ENCODE results near the gene ASAP2.

Gene ASAP2

DNA sequence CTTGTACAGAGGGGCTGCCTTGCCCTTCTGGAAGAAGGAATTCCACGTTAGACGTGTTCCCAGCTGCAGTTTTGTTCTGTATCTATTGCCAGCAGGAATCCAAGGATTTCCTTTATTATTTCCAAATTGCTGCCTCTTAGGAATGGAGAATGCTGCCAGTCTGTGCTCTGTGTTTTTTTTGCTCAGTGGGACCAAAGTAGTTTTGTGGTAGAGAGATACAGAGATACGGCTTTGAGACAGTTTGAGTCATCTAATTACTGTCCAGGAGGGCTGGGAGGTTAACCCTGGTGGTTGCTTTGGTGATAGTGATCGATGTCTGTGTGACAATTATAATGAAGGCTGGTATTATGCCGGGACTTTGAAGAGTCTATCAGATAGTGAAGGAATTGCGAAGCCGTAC is 26.3 kb downstream of the ASAP2 start:
- Histone ChIP-seq H3K9me2 (replicated peaks; ENCODE audit: low read depth, low read length) (no peaks in the 10 kb centered on the region), H3K27me3 (ENCODE audit: insufficient read depth, low read length, poor library complexity, severe bottlenecking) (no peaks in the 10 kb centered on the region), H3K9me3 (ENCODE audit: insufficient read depth, low read depth, low read length) (no peaks in the 10 kb centered on the region), H3K4me3 (ENCODE audit: low read length, poor library complexity, severe bottlenecking) (no peak overlapping the region), H3K9ac (ENCODE audit: low read depth, low read length, poor library complexity, severe bottlenecking) (no peak overlapping the region), H3F3A (ENCODE audit: low read depth) (no peaks in the 10 kb centered on the region), H4K20me1 (ENCODE audit: insufficient read depth, low read length, poor library complexity, severe bottlenecking) (no peaks in the 10 kb centered on the region), H3K79me2 (ENCODE audit: insufficient read depth, low read length) (peaks cover 67% of the 10 kb centered on the region), H3K4me2 (ENCODE audit: low read depth, low read length, poor library complexity, severe bottlenecking) (no peak overlapping the region), H2AFZ (ENCODE audit: low read length) (no peak overlapping the region), H3K36me3 (ENCODE audit: insufficient read depth, low read length) (no peaks in the 10 kb centered on the region), H3K4me1 (ENCODE audit: insufficient read depth, low read length, poor library complexity, severe bottlenecking) (no peaks in the 10 kb centered on the region)
- TF ChIP-seq, protein P1, sequence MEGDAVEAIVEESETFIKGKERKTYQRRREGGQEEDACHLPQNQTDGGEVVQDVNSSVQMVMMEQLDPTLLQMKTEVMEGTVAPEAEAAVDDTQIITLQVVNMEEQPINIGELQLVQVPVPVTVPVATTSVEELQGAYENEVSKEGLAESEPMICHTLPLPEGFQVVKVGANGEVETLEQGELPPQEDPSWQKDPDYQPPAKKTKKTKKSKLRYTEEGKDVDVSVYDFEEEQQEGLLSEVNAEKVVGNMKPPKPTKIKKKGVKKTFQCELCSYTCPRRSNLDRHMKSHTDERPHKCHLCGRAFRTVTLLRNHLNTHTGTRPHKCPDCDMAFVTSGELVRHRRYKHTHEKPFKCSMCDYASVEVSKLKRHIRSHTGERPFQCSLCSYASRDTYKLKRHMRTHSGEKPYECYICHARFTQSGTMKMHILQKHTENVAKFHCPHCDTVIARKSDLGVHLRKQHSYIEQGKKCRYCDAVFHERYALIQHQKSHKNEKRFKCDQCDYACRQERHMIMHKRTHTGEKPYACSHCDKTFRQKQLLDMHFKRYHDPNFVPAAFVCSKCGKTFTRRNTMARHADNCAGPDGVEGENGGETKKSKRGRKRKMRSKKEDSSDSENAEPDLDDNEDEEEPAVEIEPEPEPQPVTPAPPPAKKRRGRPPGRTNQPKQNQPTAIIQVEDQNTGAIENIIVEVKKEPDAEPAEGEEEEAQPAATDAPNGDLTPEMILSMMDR (conservative IDR thresholded peaks at IDR 0.05; ENCODE audit: low read length), result no peak
- TF ChIP-seq EZH2phosphoT487 (IDR thresholded peaks at IDR 0.05; ENCODE audit: borderline replicate concordance), result no peak

DNA sequence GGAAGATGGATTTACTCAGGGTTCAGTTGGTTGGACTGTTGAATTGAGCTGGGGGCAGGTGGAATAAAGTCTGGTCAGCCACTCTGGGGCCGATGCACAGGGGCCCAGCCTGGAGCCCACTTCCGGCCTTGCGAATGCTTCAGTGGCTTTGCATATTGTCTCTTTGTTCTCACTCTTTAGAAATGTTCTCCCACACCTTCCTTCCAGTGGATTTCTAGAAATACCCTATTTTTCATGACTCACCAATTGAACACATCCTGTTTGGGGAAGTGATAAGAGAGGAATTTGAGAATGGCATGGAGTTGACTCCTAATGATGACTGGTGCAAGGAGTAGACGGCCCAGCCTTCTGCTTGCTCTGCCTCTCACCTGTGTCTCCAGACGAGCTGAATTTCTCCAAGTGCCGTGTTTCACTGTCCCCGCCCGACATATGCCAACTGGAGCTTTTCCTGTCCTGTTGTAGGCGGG is 28.1 kb downstream of the ASAP2 start:
- Histone ChIP-seq H3K9ac (ENCODE audit: low read depth, low read length, poor library complexity, severe bottlenecking) (no peak overlapping the region), H3K4me2 (ENCODE audit: low read depth, low read length, poor library complexity, severe bottlenecking) (no peak overlapping the region), H3K79me2 (ENCODE audit: insufficient read depth, low read length) (peaks cover 63% of the 10 kb centered on the region), H3K4me1 (ENCODE audit: insufficient read depth, low read length, poor library complexity, severe bottlenecking) (no peaks in the 10 kb centered on the region), H3F3A (ENCODE audit: low read depth) (no peaks in the 10 kb centered on the region), H3K36me3 (ENCODE audit: insufficient read depth, low read length) (no peaks in the 10 kb centered on the region), H3K9me3 (ENCODE audit: insufficient read depth, low read depth, low read length) (no peaks in the 10 kb centered on the region), H3K9me2 (replicated peaks; ENCODE audit: low read depth, low read length) (no peaks in the 10 kb centered on the region), H3K4me3 (ENCODE audit: low read length, poor library complexity, severe bottlenecking) (no peak overlapping the region), H3K27me3 (ENCODE audit: insufficient read depth, low read length, poor library complexity, severe bottlenecking) (no peaks in the 10 kb centered on the region), H4K20me1 (ENCODE audit: insufficient read depth, low read length, poor library complexity, severe bottlenecking) (no peaks in the 10 kb centered on the region), H2AFZ (ENCODE audit: low read length) (no peak overlapping the region)
- TF ChIP-seq EZH2phosphoT487 (IDR thresholded peaks at IDR 0.05; ENCODE audit: borderline replicate concordance), result no peak
- TF ChIP-seq, protein P1 (conservative IDR thresholded peaks at IDR 0.05; ENCODE audit: low read length), result no peak

DNA sequence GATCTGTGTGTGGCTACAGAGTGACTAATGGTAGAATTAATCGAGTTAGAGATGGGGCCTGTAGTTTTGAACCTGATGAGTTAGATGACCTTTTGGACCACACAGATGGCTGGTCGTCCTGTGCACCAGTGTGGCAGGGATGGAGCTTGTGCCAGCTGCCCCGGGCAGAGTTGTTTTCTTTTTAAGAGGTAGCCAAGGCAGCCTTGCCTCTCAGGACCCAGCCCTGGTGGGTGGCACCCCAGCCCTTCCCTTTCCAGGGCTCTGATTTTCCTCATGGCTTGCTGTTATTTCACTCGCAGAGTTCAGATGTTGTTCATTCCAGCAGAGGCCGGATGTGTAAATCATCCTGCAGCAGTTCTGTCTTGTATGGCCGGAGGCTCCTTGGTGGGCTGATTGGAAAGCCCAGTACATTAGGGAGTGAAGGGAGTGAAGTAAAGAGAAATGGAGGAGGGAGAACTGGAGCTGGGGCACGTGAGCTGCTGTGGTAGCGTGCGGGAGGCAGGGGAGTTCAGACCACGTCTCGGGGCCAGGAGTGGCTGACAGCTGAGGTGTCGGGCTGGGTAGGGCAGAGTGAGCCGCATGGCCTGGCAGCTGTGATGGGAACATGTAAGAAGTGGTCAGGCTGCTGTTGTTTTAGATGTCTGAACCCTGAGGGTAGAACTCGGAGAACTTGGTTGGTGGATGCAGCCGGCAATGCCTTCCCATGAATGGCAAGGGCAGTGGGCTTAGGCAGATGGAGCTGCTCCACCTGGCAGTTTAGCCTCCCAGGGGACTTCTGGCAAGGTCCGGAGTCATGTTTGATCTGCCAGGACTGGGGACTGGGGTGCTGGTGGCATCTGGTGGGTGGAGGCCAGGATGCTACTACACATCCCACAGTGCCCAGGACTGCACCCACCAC is 28.8 kb downstream of the ASAP2 start:
- no peaks in the 10 kb centered on the region for H4K20me1 ChIP-seq (ENCODE audit: insufficient read depth, low read length, poor library complexity, severe bottlenecking)
- H3K4me1 ChIP-seq (ENCODE audit: insufficient read depth, low read length, poor library complexity, severe bottlenecking), result no peaks in the 10 kb centered on the region
- H3K36me3 ChIP-seq (ENCODE audit: insufficient read depth, low read length), result no peaks in the 10 kb centered on the region
- no peak overlapping the region for H3K4me3 ChIP-seq (ENCODE audit: low read length, poor library complexity, severe bottlenecking)
- H3K79me2 ChIP-seq (ENCODE audit: insufficient read depth, low read length), result peaks cover 62% of the 10 kb centered on the region
- H2AFZ ChIP-seq (ENCODE audit: low read length), result no peak overlapping the region
- no peak overlapping the region for H3K9ac ChIP-seq (ENCODE audit: low read depth, low read length, poor library complexity, severe bottlenecking)
- no peaks in the 10 kb centered on the region for H3K9me3 ChIP-seq (ENCODE audit: insufficient read depth, low read depth, low read length)
- TF ChIP-seq, protein P1 (conservative IDR thresholded peaks at IDR 0.05; ENCODE audit: low read length), result no peak
- TF ChIP-seq EZH2phosphoT487 (IDR thresholded peaks at IDR 0.05; ENCODE audit: borderline replicate concordance), result no peak
- H3K27me3 ChIP-seq (ENCODE audit: insufficient read depth, low read length, poor library complexity, severe bottlenecking), result no peaks in the 10 kb centered on the region
- H3F3A ChIP-seq (ENCODE audit: low read depth), result no peaks in the 10 kb centered on the region
- H3K4me2 ChIP-seq (ENCODE audit: low read depth, low read length, poor library complexity, severe bottlenecking), result no peak overlapping the region
- no peaks in the 10 kb centered on the region for H3K9me2 ChIP-seq (replicated peaks; ENCODE audit: low read depth, low read length)
